Thymus (tissue), 11 donors: ENCODE measurements around the gene ALAS2. TPM values are rescaled to one million over a fixed set of nuclear protein-coding genes. Genes with fewer than 3 reads are reported as not detected.

Experiments used
- DNase-seq, 9 donors: peaks; one replicate each; pipeline ENCODE4 v3.0.0-alpha.2; 2013; ENCODE audit warnings: low spot score in 9 of 9, low read depth in 6 of 9, missing footprints in 1 of 9
- H3K27ac ChIP-seq, 2 donors: one replicate each; pipeline ENCODE4 v1.5.1; 2013; ENCODE audit warnings: control low read depth in 1 of 2, low read depth in 1 of 2, low read length in 1 of 2, mild to moderate bottlenecking in 1 of 2, moderate library complexity in 1 of 2
- H3K27me3 ChIP-seq, 2 donors: one replicate each; pipeline ENCODE4 v1.5.1; 2013; ENCODE audit warnings: low read length in 1 of 2; ENCODE audit not compliant: control insufficient read depth in 2 of 2, insufficient read depth in 1 of 2
- H3K36me3 ChIP-seq, 2 donors: one replicate each; pipeline ENCODE4 v1.5.1; 2013; ENCODE audit warnings: low read length in 1 of 2, mild to moderate bottlenecking in 1 of 2, moderate library complexity in 1 of 2; ENCODE audit not compliant: control insufficient read depth in 2 of 2, insufficient read depth in 2 of 2
- H3K4me1 ChIP-seq, 2 donors: one replicate each; pipeline ENCODE4 v1.5.1; 2013; ENCODE audit warnings: low read length in 2 of 2; ENCODE audit not compliant: control insufficient read depth in 2 of 2, insufficient read depth in 2 of 2
- H3K4me3 ChIP-seq, 2 donors: one replicate each; pipeline ENCODE4 v1.5.1; 2013; ENCODE audit warnings: low read length in 2 of 2, control low read depth in 1 of 2, mild to moderate bottlenecking in 1 of 2
- H3K9me3 ChIP-seq, 2 donors: one replicate each; pipeline ENCODE4 v1.5.1; 2013; ENCODE audit warnings: low read length in 1 of 2, mild to moderate bottlenecking in 1 of 2; ENCODE audit not compliant: control insufficient read depth in 2 of 2, insufficient read depth in 1 of 2
- WGBS: extraction: QIAGEN DNeasy Blood & Tissue Kit; methylation state at CpG from one replicate; pipeline ENCODE4 v1.1.7; 2013; 5-methylcytosine and 5-hydroxymethylcytosine counted together
- polyA plus RNA-seq: library from polyadenylated mRNA; stranded (reverse); fragments of 200-250 nt; gene quantifications from one replicate; pipeline ENCODE4 v1.2.3, GENCODE V29; 2013
- total RNA-seq: library from RNA; stranded (reverse); fragments of 120-200 nt; gene quantifications from one replicate; pipeline ENCODE4 v1.2.4, GENCODE V29; 2013
- donor health status: healthy.

The ALAS2 gene
- total and polyA plus RNA-seq, 2 donors: 0.41 to 16.9 TPM

DNA sequence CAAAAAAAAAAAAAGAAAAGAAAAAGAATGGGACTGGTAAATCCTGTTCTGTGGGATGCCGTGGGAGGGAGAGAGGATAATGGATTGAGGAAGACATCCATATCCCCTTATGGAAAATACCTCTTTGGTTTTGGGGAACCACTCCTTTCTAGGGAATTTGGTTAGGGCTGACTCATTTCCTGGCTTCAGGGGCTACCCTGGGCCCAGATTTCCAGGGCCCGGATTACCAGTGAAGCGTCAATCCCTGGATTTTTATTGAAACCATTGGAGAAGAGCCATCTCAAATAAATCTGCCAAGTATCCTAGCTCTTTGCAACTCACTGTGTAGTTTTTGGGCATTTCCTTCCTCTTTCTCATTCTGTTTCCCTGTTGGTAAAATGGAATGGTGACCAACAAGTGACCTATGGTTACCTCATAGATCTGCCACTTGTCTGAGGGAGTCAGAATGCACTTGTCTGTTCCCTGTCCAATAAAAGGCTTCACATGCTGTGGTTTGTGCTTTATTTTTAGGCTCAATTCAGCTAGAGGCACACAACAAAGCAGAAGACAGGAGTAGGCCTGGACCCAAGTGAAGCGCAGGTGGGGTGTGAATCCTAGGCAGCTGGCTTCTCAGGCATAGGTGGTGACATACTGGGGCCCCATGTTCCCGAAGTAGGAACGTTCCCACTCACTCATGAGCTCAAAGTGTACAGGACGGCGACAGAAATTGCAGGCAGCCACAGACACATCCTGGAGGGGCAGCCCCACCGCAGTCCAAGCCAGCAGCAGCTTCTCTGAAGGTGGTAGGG, 22.0 kb downstream of the ALAS2 start:
- DNase-seq: peak in 2 of 9 donors; percentile 1 to 23
- peaks cover 5 to 12% of the 10 kb centered on the region in 2 donors for H3K4me1 ChIP-seq
- 26% methylated on average over 9 of the region's 9 CpGs for WGBS
- no peak overlapping the region for H3K4me3 ChIP-seq
- H3K27ac ChIP-seq: peak overlapping the region in 1 of 2 donors; percentile 52
- H3K36me3 ChIP-seq: peaks cover 23 to 32% of the 10 kb centered on the region in 2 donors
- no peaks in the 10 kb centered on the region for H3K9me3 ChIP-seq
- no peaks in the 10 kb centered on the region for H3K27me3 ChIP-seq

DNA sequence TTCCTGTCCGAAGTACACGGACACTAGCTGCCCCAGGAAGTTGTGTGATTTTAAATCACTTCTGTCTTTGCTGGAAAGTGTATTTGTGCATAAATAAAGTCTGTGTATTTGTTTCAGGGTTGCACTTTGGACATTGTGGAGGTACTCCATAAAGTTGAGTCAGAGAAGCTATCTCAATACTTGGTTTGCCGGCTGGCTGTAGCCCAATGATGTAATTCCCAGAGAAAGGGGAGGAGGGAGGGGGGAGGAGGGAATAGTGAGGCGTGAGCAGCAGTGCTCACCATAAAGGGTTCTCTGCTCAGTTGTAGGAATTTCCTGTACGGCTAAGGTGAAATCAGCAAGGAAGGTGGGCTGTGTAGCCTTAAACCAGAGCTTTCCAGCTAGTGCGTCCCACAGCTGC, 23.1 kb downstream of the ALAS2 start:
- Histone ChIP-seq H3K9me3 (no peaks in the 10 kb centered on the region), H3K27ac (no peak overlapping the region), H3K36me3 (peaks cover 25 to 38% of the 10 kb centered on the region in 2 donors), H3K4me1 (peaks cover 5 to 12% of the 10 kb centered on the region in 2 donors), H3K4me3 (no peak overlapping the region), H3K27me3 (no peaks in the 10 kb centered on the region)
- DNase-seq: no peak
- WGBS: 99% methylated on average over 6 of the region's 6 CpGs

DNA sequence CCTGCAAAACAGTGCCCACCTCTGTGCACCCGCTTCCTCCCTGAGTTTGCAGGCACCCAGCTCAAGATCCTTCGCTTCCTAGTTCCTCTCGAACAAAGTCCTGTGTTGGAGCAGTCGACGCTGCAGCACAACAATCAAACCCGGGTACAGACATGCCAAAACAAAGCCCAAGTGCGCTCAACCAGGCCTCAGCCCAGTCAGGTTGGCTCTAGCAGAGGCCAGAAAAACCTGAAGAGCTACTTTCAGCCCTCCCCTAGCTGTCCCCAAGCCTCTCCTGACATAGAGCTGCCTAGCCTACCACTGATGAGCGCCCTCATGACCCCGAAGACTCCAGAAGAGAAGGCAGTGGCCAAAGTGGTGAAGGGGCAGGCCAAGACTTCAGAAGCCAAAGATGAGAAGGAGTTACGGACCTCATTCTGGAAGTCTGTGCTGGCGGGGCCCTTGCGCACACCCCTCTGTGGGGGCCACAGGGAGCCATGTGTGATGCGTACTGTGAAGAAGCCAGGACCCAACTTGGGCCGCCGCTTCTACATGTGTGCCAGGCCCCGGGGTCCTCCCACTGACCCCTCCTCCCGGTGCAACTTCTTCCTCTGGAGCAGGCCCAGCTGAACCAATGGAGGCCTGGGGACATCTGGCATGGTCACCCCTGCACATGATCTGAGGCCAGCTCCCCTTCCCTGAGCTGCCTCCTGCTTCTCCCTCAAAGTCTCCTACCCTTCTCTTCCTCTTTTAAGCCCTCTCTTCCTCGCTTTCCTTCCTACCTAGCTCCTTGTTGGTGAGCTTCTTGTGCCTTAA, 23.8 kb downstream of the ALAS2 start:
- no peak for DNase-seq
- peaks cover 5 to 12% of the 10 kb centered on the region in 2 donors for H3K4me1 ChIP-seq
- peaks cover 27 to 38% of the 10 kb centered on the region in 2 donors for H3K36me3 ChIP-seq
- no peak overlapping the region for H3K4me3 ChIP-seq
- WGBS: 98% methylated on average over 18 of the region's 18 CpGs
- H3K27me3 ChIP-seq: no peaks in the 10 kb centered on the region
- H3K27ac ChIP-seq: no peak overlapping the region
- no peaks in the 10 kb centered on the region for H3K9me3 ChIP-seq

DNA sequence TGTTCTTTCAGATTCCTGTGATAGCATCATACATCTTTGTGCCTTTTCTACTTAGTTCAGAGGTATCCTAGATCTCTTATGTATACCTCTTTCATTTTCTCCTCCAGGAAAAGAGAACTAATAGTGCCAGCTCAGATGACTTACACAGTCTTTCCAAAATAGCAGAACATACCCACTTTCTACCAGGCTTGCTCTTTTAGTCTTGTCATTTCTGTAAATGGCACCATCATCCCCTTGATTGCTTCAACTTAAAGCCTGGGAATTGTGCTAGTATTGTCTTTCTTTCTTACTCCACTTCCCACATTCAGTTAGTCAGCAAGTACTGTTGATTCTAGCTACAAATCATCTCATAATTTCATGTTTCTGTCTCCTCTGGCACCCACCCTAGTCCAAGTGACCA, 25.5 kb downstream of the ALAS2 start:
- Histone ChIP-seq H3K9me3 (no peaks in the 10 kb centered on the region), H3K27ac (no peak overlapping the region), H3K4me3 (no peak overlapping the region), H3K36me3 (peaks cover 27 to 38% of the 10 kb centered on the region in 2 donors), H3K4me1 (peaks cover 13 to 21% of the 10 kb centered on the region in 2 donors), H3K27me3 (no peaks in the 10 kb centered on the region)
- DNase-seq: no peak

DNA sequence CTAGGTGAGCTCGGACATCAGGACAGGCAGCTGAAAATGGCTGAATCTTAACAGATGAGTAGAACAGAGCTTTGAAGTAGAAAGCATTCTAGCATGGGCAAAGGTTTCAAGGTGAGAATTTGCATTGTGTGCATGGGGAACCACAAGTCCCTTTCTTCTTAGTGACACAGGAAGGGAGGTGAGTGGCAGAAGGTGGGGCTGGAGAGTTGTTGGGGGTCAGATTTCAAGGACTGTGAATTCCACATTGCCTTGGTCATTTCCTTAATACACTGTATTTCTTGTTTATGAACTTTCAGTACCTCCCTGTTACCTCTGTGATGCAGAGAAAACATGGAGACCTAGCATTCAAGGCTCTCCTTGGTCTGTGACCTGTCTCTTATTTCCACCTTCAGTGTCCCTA, 26.5 kb downstream of the ALAS2 start:
- Histone ChIP-seq H3K27me3 (no peaks in the 10 kb centered on the region), H3K36me3 (peaks cover 27 to 38% of the 10 kb centered on the region in 2 donors), H3K4me1 (peaks cover 12 to 18% of the 10 kb centered on the region in 2 donors), H3K4me3 (no peak overlapping the region), H3K9me3 (no peaks in the 10 kb centered on the region), H3K27ac (no peak overlapping the region)
- DNase-seq: no peak
- WGBS: 100% methylated on average over 1 of the region's 1 CpG

DNA sequence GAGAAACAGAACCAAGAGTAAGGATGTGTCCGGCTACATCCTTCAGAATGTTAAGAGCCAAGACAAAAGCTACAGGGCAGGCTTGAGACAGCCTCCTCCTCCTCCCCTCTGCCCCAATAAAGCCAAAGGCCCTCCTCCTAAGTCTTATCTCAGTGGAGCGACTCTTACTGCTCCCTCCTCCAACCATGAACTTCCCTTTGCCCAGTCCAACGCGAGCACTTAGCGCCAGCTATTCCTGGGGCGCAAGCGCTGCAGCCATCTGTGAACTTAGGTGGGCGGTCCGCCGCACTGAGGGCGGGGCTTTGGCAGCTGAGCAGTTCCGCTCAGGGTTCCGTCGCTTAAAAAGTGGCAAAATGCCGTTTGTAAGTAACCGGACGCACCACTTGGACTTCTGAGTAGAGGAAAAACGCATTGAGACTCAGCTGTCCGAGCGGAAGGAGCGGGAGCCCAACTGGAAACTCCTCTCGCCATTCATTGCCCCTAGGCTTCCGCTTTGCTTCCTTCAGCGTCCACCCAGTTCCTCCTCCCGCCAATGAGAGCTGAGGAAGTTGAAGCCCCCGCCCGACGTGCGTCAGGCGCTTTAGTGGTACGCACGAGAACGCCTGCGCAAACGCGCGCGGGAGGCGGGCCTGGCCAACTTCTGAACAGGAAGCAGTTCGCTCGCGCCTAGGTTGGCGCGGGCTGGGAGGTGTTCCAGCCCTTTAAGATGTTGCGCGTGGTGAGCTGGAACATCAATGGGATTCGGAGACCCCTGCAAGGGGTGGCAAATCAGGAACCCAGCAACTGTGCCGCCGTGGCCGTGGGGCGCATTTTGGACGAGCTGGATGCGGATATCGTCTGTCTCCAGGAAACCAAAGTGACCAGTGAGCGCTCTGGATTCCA, 30.8 kb downstream of the ALAS2 start, which contains the start of gene APEX2:
TSS of gene APEX2 (plus strand) at position 647 of the 882 bp plus-strand sequence. CDS start at position 707, 60 bp downstream.
- Histone ChIP-seq H3K9me3 (no peaks in the 10 kb centered on the region), H3K27me3 (no peaks in the 10 kb centered on the region), H3K36me3 (peaks cover 9 to 17% of the 10 kb centered on the region in 2 donors), H3K27ac (peak within 1 kb of the TSS; percentile 81 to 88), H3K4me3 (peak within 1 kb of the TSS; percentile 67 to 68), H3K4me1 (peaks cover 8 to 9% of the 10 kb centered on the region in 2 donors)
- DNase-seq: peak; percentile 64 to 93 (median 79)
- WGBS: under 1% methylated on average over 55 of the region's 55 CpGs

DNA sequence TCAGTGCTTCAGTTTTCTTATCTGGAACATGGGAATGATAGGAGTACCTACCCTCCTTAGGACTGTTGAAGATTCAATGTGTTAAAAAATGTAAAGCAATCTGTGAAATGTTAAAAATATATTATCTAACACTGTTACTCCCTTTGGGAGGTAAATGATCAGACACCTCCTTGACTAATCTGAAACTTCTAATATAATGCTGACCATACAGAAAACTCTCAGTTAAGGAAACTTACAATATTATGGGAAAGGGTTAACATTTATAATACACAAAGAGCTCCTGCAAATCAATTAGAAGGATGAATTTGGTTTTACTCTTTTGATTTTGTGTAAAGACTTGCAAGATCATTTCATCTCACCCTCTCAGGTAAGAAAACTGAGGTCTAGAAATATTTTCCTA, 35.2 kb downstream of the ALAS2 start:
- Histone ChIP-seq H3K9me3 (no peaks in the 10 kb centered on the region), H3K36me3 (no peaks in the 10 kb centered on the region), H3K27ac (no peak overlapping the region), H3K4me1 (peaks cover under 1% of the 10 kb centered on the region in 2 donors), H3K4me3 (no peak overlapping the region), H3K27me3 (no peaks in the 10 kb centered on the region)
- no peak for DNase-seq

DNA sequence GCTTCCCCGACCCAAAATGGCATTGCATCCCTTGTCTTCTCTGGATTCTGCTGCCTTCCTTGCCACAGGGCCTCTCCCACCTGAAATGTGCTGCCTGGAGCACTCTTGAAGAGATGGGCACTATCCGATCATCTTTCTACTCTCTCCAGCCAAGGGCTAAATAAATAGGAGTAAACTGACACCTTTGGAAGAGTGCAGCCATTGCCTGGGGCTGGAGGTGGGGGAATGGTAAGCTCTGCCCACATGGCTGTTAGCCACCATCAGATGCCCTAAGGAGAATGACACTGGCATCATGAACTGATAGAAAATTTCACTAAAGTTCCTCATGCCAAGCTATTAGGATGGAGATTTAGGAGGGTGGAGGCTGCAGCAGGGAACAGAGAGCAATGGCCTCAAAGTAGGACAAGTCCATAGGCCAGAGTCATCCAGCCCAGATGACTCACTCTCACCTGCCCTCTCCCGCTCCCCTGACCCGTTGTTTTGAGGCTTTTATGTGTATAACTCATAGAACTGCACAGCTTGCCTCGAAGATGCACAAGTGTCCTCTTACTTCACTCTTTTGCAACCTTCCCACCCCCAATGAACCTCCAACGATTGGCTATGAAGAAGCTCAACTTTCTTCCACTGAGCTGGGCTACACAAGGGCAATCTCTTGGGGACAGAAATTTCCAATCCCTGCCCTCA, 36.0 kb downstream of the ALAS2 start:
- H3K36me3 ChIP-seq: no peaks in the 10 kb centered on the region
- no peak overlapping the region for H3K27ac ChIP-seq
- H3K9me3 ChIP-seq: no peaks in the 10 kb centered on the region
- 90% methylated on average over 6 of the region's 6 CpGs for WGBS
- no peaks in the 10 kb centered on the region for H3K27me3 ChIP-seq
- no peak overlapping the region for H3K4me3 ChIP-seq
- DNase-seq: no peak
- no peaks in the 10 kb centered on the region for H3K4me1 ChIP-seq
